Neutrophil (primary cell): ENCODE measurements around the gene GSC2.
A peak's percentile ranks its signal among the peaks of the same experiment; 100 is the strongest.

Experiments used
- H3K27ac ChIP-seq: fragments of 200-600 bp; sonication (generic); 2 replicates; pipeline ENCODE4 v1.5.1; 2016; ENCODE audit warnings: mild to moderate bottlenecking, moderate library complexity
- H3K27me3 ChIP-seq: fragments of 200-600 bp; sonication (generic); 2 replicates; pipeline ENCODE4 v1.6.0; 2016; ENCODE audit warnings: mild to moderate bottlenecking
- H3K36me3 ChIP-seq: fragments of 200-600 bp; sonication (generic); 2 replicates; pipeline ENCODE4 v1.5.1; 2017
- H3K4me1 ChIP-seq, 2 experiments: fragments of 200-600 bp in 1 of 2; sonication (generic) in 1 of 2; 1 replicate in 1 of 2; 2 replicates in 1 of 2; pipeline versions ENCODE4 v1.5.1 to v1.6.1; 2013 to 2016; ENCODE audit warnings: low read depth in 1 of 2, low read length in 1 of 2, mild to moderate bottlenecking in 1 of 2, moderate library complexity in 1 of 2; ENCODE audit not compliant: control insufficient read depth in 1 of 2, insufficient read depth in 1 of 2
- H3K4me3 ChIP-seq, 2 experiments: fragments of 200-600 bp in 1 of 2; sonication (generic) in 1 of 2; 1 replicate in 1 of 2; 2 replicates in 1 of 2; pipeline ENCODE4 v1.5.1; 2013 to 2016; ENCODE audit warnings: low read depth in 1 of 2, low read length in 1 of 2, mild to moderate bottlenecking in 1 of 2, moderate library complexity in 1 of 2
- H3K9me3 ChIP-seq: fragments of 200-600 bp; sonication (generic); 2 replicates; pipeline ENCODE4 v1.5.1; 2016
- CTCF ChIP-seq: fragments of 200-600 bp; sonication (generic); IDR thresholded peaks from 2 replicates; pipeline ENCODE4 v1.5.1; 2016; ENCODE audit warnings: antibody characterized with exemption

Gene GSC2

GRCh38 chr22:19113429-19113828, 36.7 kb downstream of the GSC2 start:
- H3K4me1 ChIP-seq = peaks cover 92 to 98% of the 10 kb centered on the region in 2 experiments
- H3K27me3 ChIP-seq = no peaks in the 10 kb centered on the region
- H3K27ac ChIP-seq = peak overlapping the region; percentile 60
- no peaks in the 10 kb centered on the region for H3K9me3 ChIP-seq
- no peak for TF ChIP-seq CTCF
- H3K36me3 ChIP-seq = peaks cover under 1% of the 10 kb centered on the region
- no peak overlapping the region for H3K4me3 ChIP-seq

GRCh38 chr22:19111584-19111983, 38.5 kb downstream of the GSC2 start:
- peak overlapping the region; percentile 96 for H3K27ac ChIP-seq
- no peaks in the 10 kb centered on the region for H3K9me3 ChIP-seq
- H3K27me3 ChIP-seq = no peaks in the 10 kb centered on the region
- H3K36me3 ChIP-seq = no peaks in the 10 kb centered on the region
- H3K4me1 ChIP-seq = peaks cover 92 to 98% of the 10 kb centered on the region in 2 experiments
- TF ChIP-seq CTCF = no peak
- peak overlapping the region in 1 of 2 experiments; percentile 57 for H3K4me3 ChIP-seq

GRCh38 chr22:19111140-19111539, 39.0 kb downstream of the GSC2 start:
- Histone ChIP-seq H3K9me3 (no peaks in the 10 kb centered on the region), H3K27ac (peak overlapping the region; percentile 96), H3K36me3 (no peaks in the 10 kb centered on the region), H3K4me3 (peak overlapping the region in 1 of 2 experiments; percentile 57), H3K27me3 (no peaks in the 10 kb centered on the region), H3K4me1 (peaks cover 92 to 98% of the 10 kb centered on the region in 2 experiments)
- no peak for TF ChIP-seq CTCF

- H3K4me1 ChIP-seq = peaks cover 94 to 98% of the 10 kb centered on the region in 2 experiments
- H3K36me3 ChIP-seq = no peaks in the 10 kb centered on the region
- TF ChIP-seq CTCF = no peak
- peak overlapping the region; percentile 96 for H3K27ac ChIP-seq
- H3K9me3 ChIP-seq = no peaks in the 10 kb centered on the region
- H3K27me3 ChIP-seq = no peaks in the 10 kb centered on the region
- peak overlapping the region; percentile 56 to 57 for H3K4me3 ChIP-seq
Observed at GRCh38 chr22:19110646-19111045, 39.4 kb downstream of the GSC2 start.

GRCh38 chr22:19110064-19110458, 40.0 kb downstream of the GSC2 start:
- no peaks in the 10 kb centered on the region for H3K9me3 ChIP-seq
- peaks cover 97 to 98% of the 10 kb centered on the region in 2 experiments for H3K4me1 ChIP-seq
- no peak for TF ChIP-seq CTCF
- H3K27me3 ChIP-seq = no peaks in the 10 kb centered on the region
- peak overlapping the region; percentile 56 to 57 for H3K4me3 ChIP-seq
- H3K36me3 ChIP-seq = no peaks in the 10 kb centered on the region
- H3K27ac ChIP-seq = peak overlapping the region; percentile 96
